Measurements from ENCODE around the gene UNKL. TPM values are rescaled to one million over a fixed set of nuclear protein-coding genes. Genes with fewer than 3 reads are reported as not detected.
"Not testable (repeated sequence)": the region's sequence is repeated elsewhere in the genome, so short reads cannot be mapped to it uniquely, and the experiment has no call there.

Gene UNKL
- total RNA-seq, 1 donor from 2014 or later: 13.8 TPM

GRCh38 chr16:1446296-1447080 is 32.0 kb upstream of the UNKL start:
- DNase-seq (ENCODE audit: low read depth): no peak

- DNase-seq (ENCODE audit: low read depth): no peak
Measured at GRCh38 chr16:1445518-1446203, 31.2 kb upstream of the UNKL start.

DNA sequence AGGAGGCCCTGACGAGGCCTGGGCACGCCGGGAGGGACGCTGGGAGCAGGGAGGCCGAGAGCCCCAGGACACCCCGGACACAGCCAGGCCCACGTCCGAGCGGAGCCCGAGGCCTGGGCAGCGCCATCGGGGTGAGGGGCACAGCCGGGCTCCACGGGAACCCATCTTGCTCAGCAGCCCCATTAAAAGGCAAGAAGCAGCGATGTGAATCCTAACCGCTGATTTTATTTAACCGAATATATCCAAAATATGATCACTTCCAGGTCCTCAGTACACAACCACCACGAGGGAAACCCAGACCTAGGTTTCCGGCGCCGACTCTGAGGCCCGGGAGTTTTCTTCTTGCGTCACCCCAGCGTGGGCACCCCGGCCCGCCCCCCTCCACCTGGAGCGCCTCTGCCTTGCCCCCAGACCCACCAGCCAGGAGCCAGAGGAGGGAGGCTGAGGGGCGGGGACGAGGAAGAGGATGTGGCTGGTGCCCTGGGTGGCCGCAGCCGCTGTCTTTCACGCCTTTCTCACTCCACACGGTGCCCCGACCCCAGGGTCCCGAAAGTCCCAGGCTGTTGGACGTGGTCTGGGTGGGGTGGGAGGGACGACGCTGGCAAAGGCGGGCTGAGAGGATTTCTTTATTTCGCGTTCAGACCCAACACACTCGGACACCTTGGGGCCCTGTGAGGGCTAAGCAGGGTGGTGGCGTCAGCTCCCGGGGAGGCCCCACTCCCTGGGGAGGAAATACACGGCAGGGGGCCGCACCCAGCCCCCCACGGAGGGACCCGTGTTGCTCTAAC is 30.4 kb upstream of the UNKL start:
- DNase-seq (ENCODE audit: low read depth): no peak

- DNase-seq (ENCODE audit: low read depth): no peak
Measured at GRCh38 chr16:1443980-1444729, 29.7 kb upstream of the UNKL start, which contains the start of gene CCDC154. Gene CCDC154 (minus strand): TSS chr16:1444556. CDS start chr16:1444322, 234 bp downstream.

GRCh38 chr16:1443403-1443973 is 29.0 kb upstream of the UNKL start:
- no peak for DNase-seq (ENCODE audit: low read depth)

- no peak for DNase-seq (ENCODE audit: low read depth)
Measured at GRCh38 chr16:1442697-1443096, 28.2 kb upstream of the UNKL start.

- DNase-seq (ENCODE audit: low read depth): no peak
Measured at GRCh38 chr16:1441391-1441829, 26.9 kb upstream of the UNKL start.

GRCh38 chr16:1439699-1440074 is 25.2 kb upstream of the UNKL start:
- DNase-seq (ENCODE audit: low read depth): not testable (repeated sequence)

GRCh38 chr16:1439058-1439698 is 24.7 kb upstream of the UNKL start:
- DNase-seq (ENCODE audit: low read depth): no peak

- DNase-seq (ENCODE audit: low read depth): no peak
Measured at GRCh38 chr16:1438229-1439057, 23.9 kb upstream of the UNKL start.

GRCh38 chr16:1437606-1438005 is 23.1 kb upstream of the UNKL start:
- DNase-seq (ENCODE audit: low read depth): no peak

DNA sequence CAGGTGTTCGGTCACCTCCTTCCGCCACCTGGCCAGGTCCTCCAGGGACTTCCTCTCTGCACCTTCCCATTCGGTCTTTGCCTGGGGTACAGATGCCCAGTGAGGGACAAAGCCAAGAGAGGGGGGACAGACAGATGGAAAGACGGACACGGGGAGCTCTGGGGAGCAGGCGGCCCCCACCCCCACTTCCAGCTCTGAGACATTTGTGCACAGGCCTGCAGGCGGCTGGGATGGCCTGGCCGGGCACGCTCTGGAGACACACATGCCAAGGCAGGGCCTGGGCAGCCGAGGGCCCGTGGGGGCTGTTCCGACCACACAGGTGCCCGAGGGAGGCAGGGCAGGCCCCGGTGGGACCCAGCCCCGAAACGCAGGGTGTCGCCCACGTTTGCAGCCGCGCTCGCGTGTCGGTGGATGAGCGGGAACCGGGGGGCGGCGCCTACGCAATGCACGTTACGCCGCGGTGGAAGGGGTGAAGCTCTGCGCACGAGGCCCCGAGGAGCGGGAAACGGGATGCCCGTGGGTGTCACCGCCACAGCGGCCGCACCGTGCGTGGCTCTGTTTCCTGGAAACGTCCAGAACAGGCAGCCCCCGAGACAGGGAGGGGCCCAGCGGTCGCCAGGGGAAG is 22.3 kb upstream of the UNKL start:
- no peak for DNase-seq (ENCODE audit: low read depth)

DNA sequence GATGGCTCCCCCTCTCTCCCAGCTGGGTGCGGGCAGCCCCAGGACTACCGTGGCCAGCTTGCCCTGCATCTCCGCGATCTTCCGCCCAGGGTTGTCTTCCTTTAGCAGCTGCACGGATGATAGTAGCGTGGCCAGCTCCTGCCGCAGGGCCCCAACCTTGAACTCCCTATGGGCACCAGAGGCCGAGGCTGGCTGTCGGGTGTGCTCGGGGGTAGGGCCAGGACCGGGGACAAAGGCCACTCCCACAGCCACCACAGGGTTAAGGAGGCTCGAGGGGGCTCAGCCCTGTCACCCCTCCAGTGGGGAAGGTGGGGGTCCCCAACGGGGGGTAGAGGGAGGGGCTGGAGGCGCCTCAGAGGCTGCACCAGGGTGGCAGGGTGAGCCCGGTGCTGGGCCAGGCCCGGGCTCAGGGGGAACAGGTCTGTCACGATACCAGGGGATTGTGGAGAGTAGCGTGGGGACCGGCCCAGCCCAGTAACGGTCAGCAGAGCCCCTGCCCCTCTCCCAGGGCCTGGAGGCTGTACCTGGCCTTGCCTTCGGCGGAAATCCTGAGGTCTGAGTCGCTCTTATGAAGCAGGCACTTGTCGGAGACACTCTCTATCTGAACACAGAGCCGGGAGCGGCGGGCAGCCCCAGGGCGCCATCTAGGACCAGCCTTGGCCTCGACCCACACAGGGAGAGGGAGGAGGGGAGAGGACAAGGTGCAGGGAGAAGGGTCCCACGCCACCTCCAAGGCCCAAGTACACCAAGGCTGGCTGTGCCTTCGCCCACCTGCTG is 21.6 kb upstream of the UNKL start:
- no peak for DNase-seq (ENCODE audit: low read depth)

- no peak for DNase-seq (ENCODE audit: low read depth)
Measured at GRCh38 chr16:1434644-1435592, 20.4 kb upstream of the UNKL start.

GRCh38 chr16:1433756-1434155 is 19.3 kb upstream of the UNKL start:
- no peak for DNase-seq (ENCODE audit: low read depth)

DNA sequence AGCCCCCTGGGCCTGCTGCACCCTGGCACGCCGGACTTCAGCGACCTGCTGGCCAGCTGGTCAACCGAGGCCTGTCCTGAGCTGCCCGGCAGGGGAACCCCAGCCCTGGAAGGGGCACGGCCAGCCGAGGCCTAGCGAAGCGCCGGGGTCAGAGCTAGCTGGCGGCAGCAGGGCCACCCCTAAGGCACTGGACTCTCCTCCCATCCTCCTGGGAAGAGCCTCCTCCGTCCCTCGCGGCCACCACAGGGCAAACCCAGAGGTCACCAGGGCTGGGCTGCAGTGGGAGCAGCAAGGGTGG is 18.7 kb upstream of the UNKL start:
- DNase-seq (ENCODE audit: low read depth): no peak

DNA sequence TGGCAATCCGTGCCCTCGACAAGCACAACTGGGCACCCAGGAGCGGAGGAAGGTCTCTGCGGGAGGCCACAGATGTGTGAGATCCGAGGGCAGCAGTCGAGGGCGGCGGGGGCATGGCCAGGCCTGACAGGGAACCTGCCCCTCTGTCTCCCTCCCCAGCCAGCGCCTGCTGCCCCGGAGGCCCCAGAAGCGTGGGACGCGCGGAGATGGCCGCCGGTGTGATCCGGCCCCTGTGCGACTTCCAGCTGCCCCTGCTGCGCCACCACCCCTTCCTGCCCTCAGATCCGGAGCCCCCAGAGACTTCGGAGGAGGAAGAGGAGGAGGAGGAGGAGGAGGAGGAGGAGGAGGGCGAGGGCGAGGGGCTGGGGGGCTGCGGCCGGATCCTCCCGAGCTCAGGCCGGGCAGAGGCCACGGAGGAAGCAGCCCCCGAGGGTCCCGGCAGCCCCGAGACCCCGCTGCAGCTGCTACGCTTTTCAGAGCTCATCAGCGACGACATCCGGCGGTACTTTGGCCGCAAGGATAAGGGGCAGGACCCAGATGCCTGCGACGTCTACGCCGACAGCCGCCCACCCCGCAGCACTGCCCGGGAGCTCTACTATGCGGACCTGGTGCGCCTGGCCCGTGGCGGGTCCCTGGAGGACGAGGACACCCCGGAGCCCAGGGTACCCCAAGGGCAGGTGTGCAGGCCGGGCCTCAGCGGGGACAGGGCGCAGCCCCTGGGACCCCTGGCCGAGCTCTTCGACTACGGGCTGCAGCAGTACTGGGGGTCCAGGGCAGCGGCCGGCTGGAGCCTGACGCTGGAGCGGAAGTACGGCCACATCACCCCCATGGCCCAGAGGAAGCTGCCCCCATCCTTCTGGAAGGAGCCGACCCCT is 18.1 kb upstream of the UNKL start:
- no peak for DNase-seq (ENCODE audit: low read depth)

Data from renal cortical epithelial cell (primary cell).